ENCODE data around the gene PDAP1.
"Not testable (repeated sequence)": the region's sequence is repeated elsewhere in the genome, so short reads cannot be mapped to it uniquely, and the experiment has no call there.

PDAP1 gene

GRCh38 chr7:99359465-99360154 lies 48.8 kb downstream of the PDAP1 start:
- H3K27me3 ChIP-seq (ENCODE audit: insufficient read depth, low read length) = no peaks in the 10 kb centered on the region

GRCh38 chr7:99358521-99358920 lies 49.9 kb downstream of the PDAP1 start:
- H3K9me3 ChIP-seq (ENCODE audit: insufficient read depth, low read depth, low read length); H3K27me3 ChIP-seq (ENCODE audit: insufficient read depth, low read length); H3K9ac ChIP-seq (ENCODE audit: low read depth, low read length); H3K4me3 ChIP-seq (ENCODE audit: low read length); H3K4me1 ChIP-seq (ENCODE audit: insufficient read depth, low read length); H3K27ac ChIP-seq (ENCODE audit: low read depth, low read length): not testable (repeated sequence)
- peaks cover 70% of the 10 kb centered on the region for H3K36me3 ChIP-seq (ENCODE audit: insufficient read depth, low read length)
- WGBS = 97% methylated on average over 15 of the region's 15 CpGs

More at GRCh38 chr7:99359465-99360154, 48.8 kb downstream of the PDAP1 start:
- H3K9ac ChIP-seq (ENCODE audit: low read depth, low read length) = no peak overlapping the region
- H3K36me3 ChIP-seq (ENCODE audit: insufficient read depth, low read length) = peaks cover 73% of the 10 kb centered on the region
- H3K4me1 ChIP-seq (ENCODE audit: insufficient read depth, low read length) = no peaks in the 10 kb centered on the region
- H3K9me3 ChIP-seq (ENCODE audit: insufficient read depth, low read depth, low read length) = no peaks in the 10 kb centered on the region
- 94% methylated on average over 22 of the region's 22 CpGs for WGBS
- H3K27ac ChIP-seq (ENCODE audit: low read depth, low read length) = no peak overlapping the region
- no peak overlapping the region for H3K4me3 ChIP-seq (ENCODE audit: low read length)

GRCh38 chr7:99357701-99358490 lies 50.5 kb downstream of the PDAP1 start:
- WGBS = 96% methylated on average over 16 of the region's 16 CpGs
- no peaks in the 10 kb centered on the region for H3K9me3 ChIP-seq (ENCODE audit: insufficient read depth, low read depth, low read length)
- no peaks in the 10 kb centered on the region for H3K27me3 ChIP-seq (ENCODE audit: insufficient read depth, low read length)
- H3K4me3 ChIP-seq (ENCODE audit: low read length) = no peak overlapping the region
- no peak overlapping the region for H3K27ac ChIP-seq (ENCODE audit: low read depth, low read length)
- H3K9ac ChIP-seq (ENCODE audit: low read depth, low read length) = no peak overlapping the region
- no peaks in the 10 kb centered on the region for H3K4me1 ChIP-seq (ENCODE audit: insufficient read depth, low read length)
- peaks cover 65% of the 10 kb centered on the region for H3K36me3 ChIP-seq (ENCODE audit: insufficient read depth, low read length)

- Histone ChIP-seq H3K4me1 (ENCODE audit: insufficient read depth, low read length) (no peaks in the 10 kb centered on the region), H3K4me3 (ENCODE audit: low read length) (no peak overlapping the region), H3K9me3 (ENCODE audit: insufficient read depth, low read depth, low read length) (no peaks in the 10 kb centered on the region), H3K36me3 (ENCODE audit: insufficient read depth, low read length) (peaks cover 68% of the 10 kb centered on the region), H3K9ac (ENCODE audit: low read depth, low read length) (no peak overlapping the region), H3K27me3 (ENCODE audit: insufficient read depth, low read length) (no peaks in the 10 kb centered on the region), H3K27ac (ENCODE audit: low read depth, low read length) (no peak overlapping the region)
- 94% methylated on average over 7 of the region's 7 CpGs for WGBS
Observed at GRCh38 chr7:99355098-99355497, 53.3 kb downstream of the PDAP1 start.

- Histone ChIP-seq H3K4me3 (ENCODE audit: low read length) (no peak overlapping the region), H3K9ac (ENCODE audit: low read depth, low read length) (no peak overlapping the region), H3K27ac (ENCODE audit: low read depth, low read length) (no peak overlapping the region), H3K27me3 (ENCODE audit: insufficient read depth, low read length) (no peaks in the 10 kb centered on the region), H3K9me3 (ENCODE audit: insufficient read depth, low read depth, low read length) (no peaks in the 10 kb centered on the region), H3K36me3 (ENCODE audit: insufficient read depth, low read length) (peaks cover 66% of the 10 kb centered on the region), H3K4me1 (ENCODE audit: insufficient read depth, low read length) (no peaks in the 10 kb centered on the region)
- WGBS = 95% methylated on average over 5 of the region's 5 CpGs
Observed at GRCh38 chr7:99352247-99352646, 56.1 kb downstream of the PDAP1 start.

GRCh38 chr7:99350641-99351040 lies 57.8 kb downstream of the PDAP1 start:
- H3K27me3 ChIP-seq (ENCODE audit: insufficient read depth, low read length); H3K27ac ChIP-seq (ENCODE audit: low read depth, low read length); H3K9ac ChIP-seq (ENCODE audit: low read depth, low read length); H3K4me3 ChIP-seq (ENCODE audit: low read length); H3K4me1 ChIP-seq (ENCODE audit: insufficient read depth, low read length); H3K9me3 ChIP-seq (ENCODE audit: insufficient read depth, low read depth, low read length): not testable (repeated sequence)
- 99% methylated on average over 3 of the region's 3 CpGs for WGBS
- H3K36me3 ChIP-seq (ENCODE audit: insufficient read depth, low read length) = peaks cover 69% of the 10 kb centered on the region

Measured in HUES64 (cell line).